ENCODE data around the gene USP5. TPM values are rescaled to one million over a fixed set of nuclear protein-coding genes. Genes with fewer than 3 reads are reported as not detected.

USP5 gene
- total RNA-seq, 1 experiment from 2014 or later, result 175 TPM

DNA sequence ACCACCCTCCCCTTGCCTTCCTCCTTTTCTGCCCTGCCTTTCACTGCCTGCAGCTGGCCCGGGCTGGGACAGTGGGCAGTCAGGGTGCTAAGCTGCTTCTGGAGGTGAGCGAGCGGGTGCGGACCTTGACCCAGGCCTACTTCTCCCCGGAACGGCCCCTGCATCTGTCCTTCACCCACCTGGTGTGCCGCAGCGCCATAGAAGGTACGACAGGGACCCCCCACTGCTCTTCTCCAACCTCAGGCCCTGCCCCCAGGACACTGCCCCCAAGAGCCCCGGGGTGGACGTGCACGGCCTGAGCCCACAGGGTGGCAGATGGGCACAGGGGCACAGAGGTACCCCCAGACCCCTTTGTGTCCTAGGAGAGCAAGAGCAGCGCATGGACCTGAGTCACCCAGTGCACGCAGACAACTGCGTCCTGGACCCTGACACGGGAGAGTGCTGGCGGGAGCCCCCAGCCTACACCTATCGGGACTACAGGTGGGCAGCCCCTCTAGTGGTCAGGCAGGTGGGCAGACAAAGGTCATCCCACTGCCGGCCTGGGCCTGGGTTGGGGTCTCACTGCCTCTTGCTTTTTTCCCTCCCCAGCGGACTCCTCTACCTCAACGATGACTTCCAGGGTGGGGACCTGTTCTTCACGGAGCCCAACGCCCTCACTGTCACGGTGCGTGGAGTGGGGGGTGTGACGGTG is 14.4 kb upstream of the USP5 start:
- Histone ChIP-seq H3K4me3 (replicated peaks in 1 of 2; ENCODE audit: low read depth in 1 of 2, low read length in 2 of 2) (no peak overlapping the region), H3K4me1 (ENCODE audit: control insufficient read depth in 1 of 2, insufficient read depth in 2 of 2, low read length in 2 of 2) (peaks cover 0 to 15% of the 10 kb centered on the region in 2 experiments; a peak in 2 of 4 replicates), H3K4me2 (ENCODE audit: low read length) (no peak overlapping the region), H2AFZ (ENCODE audit: low read depth, low read length, poor library complexity, severe bottlenecking) (no peak overlapping the region), H4K20me1 (ENCODE audit: insufficient read depth) (no peaks in the 10 kb centered on the region), H3K36me3 (ENCODE audit: control insufficient read depth in 1 of 2, insufficient read depth in 2 of 2, low read length in 2 of 2) (peaks cover 11 to 16% of the 10 kb centered on the region in 2 experiments; a peak in 3 of 4 replicates), H3K79me2 (ENCODE audit: insufficient read depth, low read length) (no peaks in the 10 kb centered on the region), H3K9ac (ENCODE audit: low read length) (no peak overlapping the region), H3K27ac (ENCODE audit: low read depth, low read length) (no peak overlapping the region), H3K9me3 (ENCODE audit: control insufficient read depth in 1 of 2, insufficient read depth in 1 of 2, low read depth in 1 of 2, low read length in 2 of 2) (no peaks in the 10 kb centered on the region), H3K9me2 (ENCODE audit: insufficient read depth) (no peaks in the 10 kb centered on the region), H3K27me3 (ENCODE audit: insufficient read depth, low read length) (no peaks in the 10 kb centered on the region)
- DNase-seq (ENCODE audit: low read depth, low spot score) (no peak), ATAC-seq (no peak)
- intact Hi-C loops (cut with micrococcal nuclease), result no loop called here
- ChIA-PET CTCF (no interaction called here), RAD21 (ENCODE audit: low non-redundant PET in 1 of 2, low total read pairs in 2 of 2, uncharacterized antibody in 2 of 2, unreplicated experiment in 2 of 2) (no interaction called here), POLR2A (no interaction called here)
- no TSS peak for BruUV-seq (replicated peaks)
- TF ChIP-seq SIN3A (IDR thresholded peaks at IDR 0.05; ENCODE audit: low read depth) (no peak), ELF1 (IDR thresholded peaks at IDR 0.05; ENCODE audit: borderline replicate concordance, low read depth) (no peak), CEBPB (IDR thresholded peaks at IDR 0.05; ENCODE audit: low read depth) (no peak), EGR1 (IDR thresholded peaks at IDR 0.05; ENCODE audit: low read depth) (no peak), EZH2 (IDR thresholded peaks at IDR 0.05) (no peak), FOSL1 (IDR thresholded peaks at IDR 0.05; ENCODE audit: low read depth) (no peak), SP1 (IDR thresholded peaks at IDR 0.05; ENCODE audit: low read depth) (no peak), EZH2phosphoT487 (IDR thresholded peaks at IDR 0.05; ENCODE audit: borderline replicate concordance) (no peak), YY1 (IDR thresholded peaks at IDR 0.05; ENCODE audit: extremely low read depth, insufficient replicate concordance, low read depth, low read length) (no peak), POLR2AphosphoS5 (IDR thresholded peaks at IDR 0.05; ENCODE audit: low read depth, low read length) (no peak), SRF (IDR thresholded peaks at IDR 0.05; ENCODE audit: low read depth) (no peak), JUND (IDR thresholded peaks at IDR 0.05) (no peak), ZFX (IDR thresholded peaks at IDR 0.05) (no peak)
- TF ChIP-seq, protein P1, sequence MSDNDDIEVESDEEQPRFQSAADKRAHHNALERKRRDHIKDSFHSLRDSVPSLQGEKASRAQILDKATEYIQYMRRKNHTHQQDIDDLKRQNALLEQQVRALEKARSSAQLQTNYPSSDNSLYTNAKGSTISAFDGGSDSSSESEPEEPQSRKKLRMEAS (IDR thresholded peaks at IDR 0.05), result no peak
- TF ChIP-seq, protein P2, sequence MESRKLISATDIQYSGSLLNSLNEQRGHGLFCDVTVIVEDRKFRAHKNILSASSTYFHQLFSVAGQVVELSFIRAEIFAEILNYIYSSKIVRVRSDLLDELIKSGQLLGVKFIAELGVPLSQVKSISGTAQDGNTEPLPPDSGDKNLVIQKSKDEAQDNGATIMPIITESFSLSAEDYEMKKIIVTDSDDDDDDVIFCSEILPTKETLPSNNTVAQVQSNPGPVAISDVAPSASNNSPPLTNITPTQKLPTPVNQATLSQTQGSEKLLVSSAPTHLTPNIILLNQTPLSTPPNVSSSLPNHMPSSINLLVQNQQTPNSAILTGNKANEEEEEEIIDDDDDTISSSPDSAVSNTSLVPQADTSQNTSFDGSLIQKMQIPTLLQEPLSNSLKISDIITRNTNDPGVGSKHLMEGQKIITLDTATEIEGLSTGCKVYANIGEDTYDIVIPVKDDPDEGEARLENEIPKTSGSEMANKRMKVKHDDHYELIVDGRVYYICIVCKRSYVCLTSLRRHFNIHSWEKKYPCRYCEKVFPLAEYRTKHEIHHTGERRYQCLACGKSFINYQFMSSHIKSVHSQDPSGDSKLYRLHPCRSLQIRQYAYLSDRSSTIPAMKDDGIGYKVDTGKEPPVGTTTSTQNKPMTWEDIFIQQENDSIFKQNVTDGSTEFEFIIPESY (IDR thresholded peaks at IDR 0.05; ENCODE audit: extremely low read depth, insufficient replicate concordance, low read length), result no peak
- TF ChIP-seq, protein P3, sequence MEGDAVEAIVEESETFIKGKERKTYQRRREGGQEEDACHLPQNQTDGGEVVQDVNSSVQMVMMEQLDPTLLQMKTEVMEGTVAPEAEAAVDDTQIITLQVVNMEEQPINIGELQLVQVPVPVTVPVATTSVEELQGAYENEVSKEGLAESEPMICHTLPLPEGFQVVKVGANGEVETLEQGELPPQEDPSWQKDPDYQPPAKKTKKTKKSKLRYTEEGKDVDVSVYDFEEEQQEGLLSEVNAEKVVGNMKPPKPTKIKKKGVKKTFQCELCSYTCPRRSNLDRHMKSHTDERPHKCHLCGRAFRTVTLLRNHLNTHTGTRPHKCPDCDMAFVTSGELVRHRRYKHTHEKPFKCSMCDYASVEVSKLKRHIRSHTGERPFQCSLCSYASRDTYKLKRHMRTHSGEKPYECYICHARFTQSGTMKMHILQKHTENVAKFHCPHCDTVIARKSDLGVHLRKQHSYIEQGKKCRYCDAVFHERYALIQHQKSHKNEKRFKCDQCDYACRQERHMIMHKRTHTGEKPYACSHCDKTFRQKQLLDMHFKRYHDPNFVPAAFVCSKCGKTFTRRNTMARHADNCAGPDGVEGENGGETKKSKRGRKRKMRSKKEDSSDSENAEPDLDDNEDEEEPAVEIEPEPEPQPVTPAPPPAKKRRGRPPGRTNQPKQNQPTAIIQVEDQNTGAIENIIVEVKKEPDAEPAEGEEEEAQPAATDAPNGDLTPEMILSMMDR (IDR thresholded peaks at IDR 0.05 in 2 of 3, conservative IDR thresholded peaks at IDR 0.05 in 1 of 3; ENCODE audit: borderline replicate concordance in 1 of 3, insufficient read depth in 1 of 3, low read depth in 2 of 3, low read length in 2 of 3), result no peak
